ENCODE data around the gene GRAMD2A.

GRAMD2A gene

DNA sequence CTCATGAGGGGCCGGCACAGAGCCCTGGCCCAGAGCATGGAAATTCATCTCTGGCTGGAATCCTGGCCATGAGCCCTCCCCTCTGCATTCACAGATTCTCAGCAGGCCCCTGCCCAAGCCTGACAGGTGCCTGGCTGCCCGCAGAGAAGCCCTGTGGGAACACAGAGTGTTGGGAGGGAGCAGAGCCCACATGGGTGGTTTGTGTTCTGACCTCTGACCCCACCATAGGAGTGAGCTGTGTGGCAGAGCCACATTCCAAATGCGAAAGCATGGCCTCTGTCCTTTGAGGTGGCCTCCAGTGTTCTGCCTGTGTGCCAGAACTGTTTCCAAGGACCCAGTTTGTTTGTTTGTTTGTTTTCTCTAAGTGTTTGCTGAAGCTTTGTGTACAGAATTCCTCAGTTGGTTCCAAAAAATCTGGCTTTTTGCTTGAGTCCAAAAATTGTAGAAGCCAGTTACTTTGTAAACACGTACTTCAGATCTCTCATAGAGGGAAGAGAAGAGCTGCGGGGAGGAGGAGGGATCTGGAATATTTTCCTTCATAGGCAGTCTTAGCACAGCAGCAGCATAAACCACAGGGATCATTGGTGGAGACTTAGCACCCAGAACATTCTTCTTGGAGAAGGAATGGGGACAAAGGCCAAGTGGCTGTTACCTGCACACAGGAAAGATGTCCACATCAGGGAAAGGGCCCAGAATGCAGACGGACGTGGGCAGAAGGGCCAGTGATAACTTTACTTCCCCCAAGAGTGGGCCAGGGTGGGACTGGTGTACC is 36.0 kb downstream of the GRAMD2A start:
- Histone ChIP-seq H3K27ac (no peak overlapping the region), H3K4me3 (no peak overlapping the region)
- no peak for DNase-seq (ENCODE audit: low spot score)
- TF ChIP-seq, protein P1, sequence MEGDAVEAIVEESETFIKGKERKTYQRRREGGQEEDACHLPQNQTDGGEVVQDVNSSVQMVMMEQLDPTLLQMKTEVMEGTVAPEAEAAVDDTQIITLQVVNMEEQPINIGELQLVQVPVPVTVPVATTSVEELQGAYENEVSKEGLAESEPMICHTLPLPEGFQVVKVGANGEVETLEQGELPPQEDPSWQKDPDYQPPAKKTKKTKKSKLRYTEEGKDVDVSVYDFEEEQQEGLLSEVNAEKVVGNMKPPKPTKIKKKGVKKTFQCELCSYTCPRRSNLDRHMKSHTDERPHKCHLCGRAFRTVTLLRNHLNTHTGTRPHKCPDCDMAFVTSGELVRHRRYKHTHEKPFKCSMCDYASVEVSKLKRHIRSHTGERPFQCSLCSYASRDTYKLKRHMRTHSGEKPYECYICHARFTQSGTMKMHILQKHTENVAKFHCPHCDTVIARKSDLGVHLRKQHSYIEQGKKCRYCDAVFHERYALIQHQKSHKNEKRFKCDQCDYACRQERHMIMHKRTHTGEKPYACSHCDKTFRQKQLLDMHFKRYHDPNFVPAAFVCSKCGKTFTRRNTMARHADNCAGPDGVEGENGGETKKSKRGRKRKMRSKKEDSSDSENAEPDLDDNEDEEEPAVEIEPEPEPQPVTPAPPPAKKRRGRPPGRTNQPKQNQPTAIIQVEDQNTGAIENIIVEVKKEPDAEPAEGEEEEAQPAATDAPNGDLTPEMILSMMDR (IDR thresholded peaks at IDR 0.05): no peak

GRCh38 chr15:72160696-72161245 is 36.8 kb downstream of the GRAMD2A start:
- no peak for DNase-seq (ENCODE audit: low spot score)
- Histone ChIP-seq H3K27ac (no peak overlapping the region), H3K4me3 (no peak overlapping the region)
- TF ChIP-seq, protein P1 (IDR thresholded peaks at IDR 0.05): no peak

- no peak overlapping the region for H3K27ac ChIP-seq
- DNase-seq (ENCODE audit: low spot score): no peak
- TF ChIP-seq, protein P1 (IDR thresholded peaks at IDR 0.05): no peak
- H3K4me3 ChIP-seq: no peak overlapping the region
Measured at GRCh38 chr15:72156928-72157327, 40.7 kb downstream of the GRAMD2A start.

GRCh38 chr15:72155635-72156616 is 41.7 kb downstream of the GRAMD2A start:
- TF ChIP-seq, protein P1 (IDR thresholded peaks at IDR 0.05): peak; percentile 45
- H3K27ac ChIP-seq: peak overlapping the region; percentile 51 to 64
- no peak for DNase-seq (ENCODE audit: low spot score)
- H3K4me3 ChIP-seq: peak overlapping the region; percentile 66

DNA sequence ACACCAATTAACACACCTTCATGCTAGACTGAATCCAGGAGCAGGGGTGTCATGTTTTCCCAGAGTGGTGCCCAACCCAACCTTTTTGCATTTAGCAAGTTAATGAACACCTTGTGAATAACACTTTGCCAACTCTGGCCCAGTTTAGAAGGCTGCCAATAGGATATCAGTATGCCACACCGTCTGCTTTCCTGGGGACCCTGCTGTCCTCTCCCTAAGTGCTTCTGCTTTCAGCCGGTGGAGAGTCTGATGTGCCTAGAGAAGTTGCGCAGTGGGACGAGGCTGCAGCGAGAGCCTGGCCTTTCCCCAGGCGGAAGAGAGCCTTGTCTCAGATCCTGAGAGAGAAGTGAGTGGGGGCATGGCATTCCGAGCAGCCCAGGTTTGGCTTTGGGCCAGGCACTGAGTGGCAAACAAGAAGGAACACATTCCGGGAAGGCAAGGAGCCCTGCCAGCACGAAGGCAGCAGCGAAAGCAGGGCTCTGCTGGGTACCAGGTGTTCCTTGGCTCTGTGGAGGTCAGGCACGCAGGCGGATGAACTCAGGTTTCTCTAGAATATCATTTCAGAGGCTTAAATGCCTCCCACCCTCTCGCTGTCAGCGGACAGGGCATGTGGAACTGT is 42.5 kb downstream of the GRAMD2A start:
- peak overlapping the region; percentile 66 for H3K4me3 ChIP-seq
- H3K27ac ChIP-seq: peak overlapping the region; percentile 51 to 64
- no peak for DNase-seq (ENCODE audit: low spot score)
- TF ChIP-seq, protein P1 (IDR thresholded peaks at IDR 0.05): no peak

DNA sequence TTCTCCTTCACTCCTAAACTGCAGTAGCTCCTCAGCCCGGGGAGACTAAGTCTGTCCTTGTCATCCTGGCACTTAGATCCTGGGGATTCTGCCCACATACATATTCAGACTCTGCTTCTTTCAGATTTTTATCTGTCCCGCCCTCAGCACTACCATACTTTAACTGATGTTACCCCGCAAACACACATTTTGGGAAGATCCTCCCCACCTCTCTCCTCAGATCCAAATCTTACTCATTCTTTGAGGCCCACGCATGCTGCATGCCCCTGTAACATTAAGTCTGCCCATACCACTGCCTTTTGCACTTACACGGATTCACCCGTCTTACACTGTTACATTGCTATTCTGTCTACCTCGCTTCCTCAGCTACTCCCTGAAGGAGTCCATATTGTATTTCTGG is 43.3 kb downstream of the GRAMD2A start:
- H3K27ac ChIP-seq: no peak overlapping the region
- TF ChIP-seq, protein P1 (IDR thresholded peaks at IDR 0.05): no peak
- H3K4me3 ChIP-seq: no peak overlapping the region
- DNase-seq (ENCODE audit: low spot score): no peak
